ENCODE data around the gene LHX4.

Gene LHX4

GRCh38 chr1:180290265-180291001, 60.4 kb downstream of the LHX4 start:
- H3K4me3 ChIP-seq (ENCODE audit: low read length) = no peak overlapping the region
- no peaks in the 10 kb centered on the region for H3K27me3 ChIP-seq (ENCODE audit: insufficient read depth, low read length)
- no peak overlapping the region for H2AFZ ChIP-seq (ENCODE audit: low read depth, low read length)
- H3K36me3 ChIP-seq (ENCODE audit: insufficient read depth, low read length) = peaks cover 8% of the 10 kb centered on the region
- H3K4me1 ChIP-seq (ENCODE audit: insufficient read depth, low read length) = no peaks in the 10 kb centered on the region
- no peaks in the 10 kb centered on the region for H3K9me3 ChIP-seq (ENCODE audit: low read length)

GRCh38 chr1:180291004-180291403, 60.9 kb downstream of the LHX4 start:
- Histone ChIP-seq H3K36me3 (ENCODE audit: insufficient read depth, low read length) (peaks cover 8% of the 10 kb centered on the region), H3K4me3 (ENCODE audit: low read length) (no peak overlapping the region), H2AFZ (ENCODE audit: low read depth, low read length) (no peak overlapping the region), H3K27me3 (ENCODE audit: insufficient read depth, low read length) (no peaks in the 10 kb centered on the region), H3K9me3 (ENCODE audit: low read length) (no peaks in the 10 kb centered on the region), H3K4me1 (ENCODE audit: insufficient read depth, low read length) (no peaks in the 10 kb centered on the region)

- H3K9me3 ChIP-seq (ENCODE audit: low read length) = no peaks in the 10 kb centered on the region
- no peaks in the 10 kb centered on the region for H3K27me3 ChIP-seq (ENCODE audit: insufficient read depth, low read length)
- no peak overlapping the region for H3K4me3 ChIP-seq (ENCODE audit: low read length)
- no peaks in the 10 kb centered on the region for H3K4me1 ChIP-seq (ENCODE audit: insufficient read depth, low read length)
- H3K36me3 ChIP-seq (ENCODE audit: insufficient read depth, low read length) = no peaks in the 10 kb centered on the region
- no peak overlapping the region for H2AFZ ChIP-seq (ENCODE audit: low read depth, low read length)
Measured at GRCh38 chr1:180294711-180295110, 64.6 kb downstream of the LHX4 start.

- H3K9me3 ChIP-seq (ENCODE audit: low read length) = no peaks in the 10 kb centered on the region
- H3K27me3 ChIP-seq (ENCODE audit: insufficient read depth, low read length) = no peaks in the 10 kb centered on the region
- no peak overlapping the region for H3K4me3 ChIP-seq (ENCODE audit: low read length)
- H3K36me3 ChIP-seq (ENCODE audit: insufficient read depth, low read length) = no peaks in the 10 kb centered on the region
- H2AFZ ChIP-seq (ENCODE audit: low read depth, low read length) = no peak overlapping the region
- no peaks in the 10 kb centered on the region for H3K4me1 ChIP-seq (ENCODE audit: insufficient read depth, low read length)
Measured at GRCh38 chr1:180295999-180296398, 65.9 kb downstream of the LHX4 start.

- Histone ChIP-seq H3K27me3 (ENCODE audit: insufficient read depth, low read length) (no peaks in the 10 kb centered on the region), H3K36me3 (ENCODE audit: insufficient read depth, low read length) (no peaks in the 10 kb centered on the region), H3K9me3 (ENCODE audit: low read length) (no peaks in the 10 kb centered on the region), H3K4me3 (ENCODE audit: low read length) (no peak overlapping the region), H2AFZ (ENCODE audit: low read depth, low read length) (no peak overlapping the region), H3K4me1 (ENCODE audit: insufficient read depth, low read length) (no peaks in the 10 kb centered on the region)
Measured at GRCh38 chr1:180299479-180300221, 69.6 kb downstream of the LHX4 start.

GRCh38 chr1:180301135-180301742, 71.2 kb downstream of the LHX4 start:
- Histone ChIP-seq H3K27me3 (ENCODE audit: insufficient read depth, low read length) (no peaks in the 10 kb centered on the region), H2AFZ (ENCODE audit: low read depth, low read length) (no peak overlapping the region), H3K36me3 (ENCODE audit: insufficient read depth, low read length) (no peaks in the 10 kb centered on the region)

GRCh38 chr1:180309338-180309737, 79.3 kb downstream of the LHX4 start:
- H3K36me3 ChIP-seq (ENCODE audit: insufficient read depth, low read length) = peaks cover 2% of the 10 kb centered on the region
- peaks cover 5% of the 10 kb centered on the region for H3K4me1 ChIP-seq (ENCODE audit: insufficient read depth, low read length)
- H3K4me3 ChIP-seq (ENCODE audit: low read length) = no peak overlapping the region
- H3K27me3 ChIP-seq (ENCODE audit: insufficient read depth, low read length) = no peaks in the 10 kb centered on the region
- H3K9me3 ChIP-seq (ENCODE audit: low read length) = no peaks in the 10 kb centered on the region
- H2AFZ ChIP-seq (ENCODE audit: low read depth, low read length) = no peak overlapping the region

More at GRCh38 chr1:180301135-180301742, 71.2 kb downstream of the LHX4 start:
- Histone ChIP-seq H3K9me3 (ENCODE audit: low read length) (no peaks in the 10 kb centered on the region), H3K4me3 (ENCODE audit: low read length) (no peak overlapping the region), H3K4me1 (ENCODE audit: insufficient read depth, low read length) (no peaks in the 10 kb centered on the region)

- Histone ChIP-seq H3K36me3 (ENCODE audit: insufficient read depth, low read length) (peaks cover 2% of the 10 kb centered on the region), H3K4me1 (ENCODE audit: insufficient read depth, low read length) (peaks cover 5% of the 10 kb centered on the region), H3K27me3 (ENCODE audit: insufficient read depth, low read length) (no peaks in the 10 kb centered on the region), H3K4me3 (ENCODE audit: low read length) (no peak overlapping the region), H2AFZ (ENCODE audit: low read depth, low read length) (no peak overlapping the region), H3K9me3 (ENCODE audit: low read length) (no peaks in the 10 kb centered on the region)
Measured at GRCh38 chr1:180310095-180310494, 80.0 kb downstream of the LHX4 start.

GRCh38 chr1:180311011-180311730, 81.1 kb downstream of the LHX4 start:
- no peak overlapping the region for H3K4me3 ChIP-seq (ENCODE audit: low read length)
- H3K4me1 ChIP-seq (ENCODE audit: insufficient read depth, low read length) = peaks cover 5% of the 10 kb centered on the region
- H2AFZ ChIP-seq (ENCODE audit: low read depth, low read length) = no peak overlapping the region
- H3K27me3 ChIP-seq (ENCODE audit: insufficient read depth, low read length) = no peaks in the 10 kb centered on the region
- peaks cover 2% of the 10 kb centered on the region for H3K36me3 ChIP-seq (ENCODE audit: insufficient read depth, low read length)
- H3K9me3 ChIP-seq (ENCODE audit: low read length) = no peaks in the 10 kb centered on the region

- Histone ChIP-seq H3K4me3 (ENCODE audit: low read length) (no peak overlapping the region), H3K4me1 (ENCODE audit: insufficient read depth, low read length) (peaks cover 5% of the 10 kb centered on the region), H3K9me3 (ENCODE audit: low read length) (no peaks in the 10 kb centered on the region), H3K27me3 (ENCODE audit: insufficient read depth, low read length) (no peaks in the 10 kb centered on the region), H3K36me3 (ENCODE audit: insufficient read depth, low read length) (peaks cover 2% of the 10 kb centered on the region), H2AFZ (ENCODE audit: low read depth, low read length) (no peak overlapping the region)
Measured at GRCh38 chr1:180312926-180313325, 82.9 kb downstream of the LHX4 start.

- Histone ChIP-seq H3K4me1 (ENCODE audit: insufficient read depth, low read length) (no peaks in the 10 kb centered on the region), H3K27me3 (ENCODE audit: insufficient read depth, low read length) (no peaks in the 10 kb centered on the region), H3K36me3 (ENCODE audit: insufficient read depth, low read length) (no peaks in the 10 kb centered on the region), H3K9me3 (ENCODE audit: low read length) (peaks cover under 1% of the 10 kb centered on the region), H3K4me3 (ENCODE audit: low read length) (no peak overlapping the region), H2AFZ (ENCODE audit: low read depth, low read length) (no peak overlapping the region)
Measured at GRCh38 chr1:180327089-180327488, 97.0 kb downstream of the LHX4 start.

Measured in neuron (in vitro differentiated cells).